HEK293 (cell line): ENCODE data around the gene FIS1.

Experiments used
- CTCF ChIA-PET: fragments of 350-600 bp; formaldehyde crosslinking; extraction: SDS; loops from one replicate; lab custom pipeline; 2021; ENCODE audit warnings: antibody characterized with exemption; lab: Yijun Ruan, JAX
- POLR2A ChIA-PET: fragments of 300-600 bp; formaldehyde crosslinking; extraction: SDS; loops from one replicate; lab custom pipeline; 2020; ENCODE audit warnings: antibody characterized with exemption, inconsistent platforms; lab: Yijun Ruan, JAX
- H3K27ac ChIP-seq: fragments of 200-500 bp; sonication (Bioruptor generic); 2 replicates; pipeline ENCODE4 v1.5.1; 2014; ENCODE audit warnings: low read depth, low read length, control low read depth, inconsistent platforms; ENCODE audit errors: extremely low read depth
- H3K36me3 ChIP-seq, 2 experiments: fragments of 200-500 bp in 1 of 2; sonication (Bioruptor generic) in 1 of 2; 1 replicate in 1 of 2; 2 replicates in 1 of 2; pipeline ENCODE4 v1.5.1; 2014 to 2017; ENCODE audit warnings: inconsistent platforms in 2 of 2, low read length in 2 of 2; ENCODE audit not compliant: control insufficient read depth in 2 of 2, insufficient read depth in 1 of 2
- H3K4me1 ChIP-seq: fragments of 200-500 bp; sonication (Bioruptor generic); 2 replicates; pipeline ENCODE4 v1.5.1; 2014; ENCODE audit warnings: mild to moderate bottlenecking, low read length, inconsistent platforms; ENCODE audit not compliant: control insufficient read depth, insufficient read depth
- H3K4me3 ChIP-seq: 2 replicates; pipeline ENCODE4 v1.5.1; 2011; ENCODE audit warnings: low read depth, mild to moderate bottlenecking, control low read depth, low read length, moderate library complexity
- H3K9me3 ChIP-seq: fragments of 200-500 bp; sonication (Bioruptor generic); 2 replicates; pipeline ENCODE4 v1.5.1; 2014; ENCODE audit warnings: low read depth, low read length, inconsistent platforms; ENCODE audit not compliant: control insufficient read depth, insufficient read depth
- FEZF1 ChIP-seq: fragments of 450-650 bp; formaldehyde crosslinking; IDR thresholded peaks from 2 replicates; pipeline ENCODE4 v1.5.1; 2016; ENCODE audit warnings: missing biosample characterization, missing genetic modification characterization
- GLIS1 ChIP-seq: fragments of 450-650 bp; formaldehyde crosslinking; IDR thresholded peaks from 2 replicates; pipeline ENCODE4 v1.5.1; 2016; ENCODE audit warnings: missing biosample characterization, missing genetic modification characterization
- GLIS2 ChIP-seq: fragments of 450-650 bp; formaldehyde crosslinking; IDR thresholded peaks from 2 replicates; pipeline ENCODE4 v1.5.1; 2016; ENCODE audit warnings: missing biosample characterization, missing genetic modification characterization
- MYNN ChIP-seq: fragments of 450-650 bp; formaldehyde crosslinking; IDR thresholded peaks from 2 replicates; pipeline ENCODE4 v1.5.1; 2016; ENCODE audit warnings: missing biosample characterization, missing genetic modification characterization, borderline replicate concordance
- TRIM28 ChIP-seq: IDR thresholded peaks from 2 replicates; pipeline ENCODE4 v1.6.1; 2011; ENCODE audit warnings: low read length, control low read depth, borderline replicate concordance
- TSHZ1 ChIP-seq: fragments of 450-650 bp; formaldehyde crosslinking; IDR thresholded peaks from 2 replicates; pipeline ENCODE4 v1.5.1; 2016; ENCODE audit warnings: missing biosample characterization, missing genetic modification characterization, borderline replicate concordance
- ZBTB1 ChIP-seq: fragments of 450-650 bp; formaldehyde crosslinking; IDR thresholded peaks from 2 replicates; pipeline ENCODE4 v1.5.1; 2016; ENCODE audit warnings: missing biosample characterization, missing genetic modification characterization
- ZBTB10 ChIP-seq: fragments of 450-650 bp; formaldehyde crosslinking; IDR thresholded peaks from 2 replicates; pipeline ENCODE4 v1.5.1; 2016; ENCODE audit warnings: missing biosample characterization, missing genetic modification characterization
- ZBTB20 ChIP-seq: fragments of 450-650 bp; formaldehyde crosslinking; IDR thresholded peaks from 2 replicates; pipeline ENCODE4 v1.5.1; 2016; ENCODE audit warnings: missing biosample characterization, missing genetic modification characterization
- ZNF112 ChIP-seq: fragments of 450-650 bp; formaldehyde crosslinking; IDR thresholded peaks from 2 replicates; pipeline ENCODE4 v1.5.0; 2017; ENCODE audit warnings: missing biosample characterization, missing genetic modification characterization
- ZNF157 ChIP-seq: fragments of 450-650 bp; formaldehyde crosslinking; IDR thresholded peaks from 2 replicates; pipeline ENCODE4 v1.5.1; 2016; ENCODE audit warnings: missing biosample characterization, missing genetic modification characterization
- ZNF174 ChIP-seq: fragments of 450-650 bp; formaldehyde crosslinking; IDR thresholded peaks from 2 replicates; pipeline ENCODE4 v1.5.0; 2017; ENCODE audit warnings: missing biosample characterization, mild to moderate bottlenecking, missing genetic modification characterization
- ZNF214 ChIP-seq: fragments of 450-650 bp; formaldehyde crosslinking; IDR thresholded peaks from 2 replicates; pipeline ENCODE4 v1.5.1; 2017; ENCODE audit warnings: missing biosample characterization, mild to moderate bottlenecking, missing genetic modification characterization, borderline replicate concordance
- ZNF23 ChIP-seq: fragments of 450-650 bp; formaldehyde crosslinking; IDR thresholded peaks from 2 replicates; pipeline ENCODE4 v1.5.1; 2016; ENCODE audit warnings: missing biosample characterization, missing genetic modification characterization, borderline replicate concordance
- ZNF354C ChIP-seq: fragments of 450-650 bp; formaldehyde crosslinking; IDR thresholded peaks from 2 replicates; pipeline ENCODE4 v1.5.1; 2016; ENCODE audit warnings: missing biosample characterization, missing genetic modification characterization, low read depth, borderline replicate concordance
- ZNF571 ChIP-seq: fragments of 450-650 bp; formaldehyde crosslinking; IDR thresholded peaks from 2 replicates; pipeline ENCODE4 v1.5.0; 2017; ENCODE audit warnings: missing biosample characterization, missing genetic modification characterization
- ZNF621 ChIP-seq: fragments of 450-650 bp; formaldehyde crosslinking; IDR thresholded peaks from 2 replicates; pipeline ENCODE4 v1.5.1; 2017; ENCODE audit warnings: missing biosample characterization, missing genetic modification characterization
- ZNF629 ChIP-seq: fragments of 450-650 bp; formaldehyde crosslinking; IDR thresholded peaks from 2 replicates; pipeline ENCODE4 v1.5.1; 2017; ENCODE audit warnings: missing biosample characterization, missing genetic modification characterization
- ZNF645 ChIP-seq: fragments of 450-650 bp; formaldehyde crosslinking; IDR thresholded peaks from 2 replicates; pipeline ENCODE4; 2016; ENCODE audit warnings: missing biosample characterization, missing genetic modification characterization
- ZNF692 ChIP-seq: fragments of 450-650 bp; formaldehyde crosslinking; IDR thresholded peaks from 2 replicates; pipeline ENCODE4 v1.5.1; 2016; ENCODE audit warnings: missing biosample characterization, missing genetic modification characterization
- ZNF830 ChIP-seq: fragments of 450-650 bp; IDR thresholded peaks from 2 replicates; pipeline ENCODE4 v1.5.0; 2018; ENCODE audit warnings: missing biosample characterization, missing genetic modification characterization, low read depth, mild to moderate bottlenecking, moderate library complexity

FIS1 gene

GRCh38 chr7:101216860-101217387 lies 28.0 kb downstream of the FIS1 start:
- CTCF ChIA-PET, result interaction anchor here (0.6 to 1.9 kb wide), 7 partner anchors 8 to 89 kb away, joined by 3 to 21 read pairs (median 4); partner anchors contain the start of gene FIS1

GRCh38 chr7:101216001-101216859 lies 28.7 kb downstream of the FIS1 start:
- CTCF ChIA-PET, result no interaction called here
- peaks cover 3 to 19% of the 10 kb centered on the region in 2 experiments; a peak in 2 of 3 replicates for H3K36me3 ChIP-seq
- peak overlapping the region; percentile 59; the same call in 1 of the 2 replicates for H3K4me3 ChIP-seq
- H3K27ac ChIP-seq, result no peak overlapping the region
- no peaks in the 10 kb centered on the region for H3K9me3 ChIP-seq
- POLR2A ChIA-PET, result interaction anchor here (2.1 kb wide), 1 partner anchor 29 kb away, joined by 23 read pairs; the partner anchor contains the start of gene FIS1
- 0 out of 2 replicates have a peak, but pooled peaks cover 3% of the 10 kb centered on the region for H3K4me1 ChIP-seq
- TF ChIP-seq TSHZ1 (tag by site-specific recombination) (no peak), FEZF1 (tag by site-specific recombination) (no peak), ZNF629 (tag by site-specific recombination) (no peak), ZNF157 (tag by site-specific recombination) (no peak), ZNF214 (no peak), ZNF112 (tag by site-specific recombination) (no peak), ZNF174 (no peak), MYNN (no peak), ZNF692 (tag by site-specific recombination) (no peak), TRIM28 (no peak), ZBTB1 (tag by site-specific recombination) (no peak)

More at GRCh38 chr7:101216860-101217387, 28.0 kb downstream of the FIS1 start:
- no peaks in the 10 kb centered on the region for H3K9me3 ChIP-seq
- TF ChIP-seq ZNF571 (tag by site-specific recombination) (no peak), ZBTB20 (tag by site-specific recombination) (peak; percentile 43; the same call in 1 of the 2 replicates), ZNF830 (tag by site-specific recombination) (no peak), ZBTB10 (tag by site-specific recombination) (peak; percentile 26; the same call in 1 of the 2 replicates), ZNF621 (no peak), ZNF23 (tag by site-specific recombination) (no peak), GLIS1 (tag by site-specific recombination) (peak; percentile 45; the same call in 1 of the 2 replicates), ZNF645 (tag by site-specific recombination) (no peak), GLIS2 (tag by site-specific recombination) (peak; percentile 69; the same call in 1 of the 2 replicates), ZNF354C (no peak)
- TF ChIP-seq, all 188 proteins: peak for 4
- 0 out of 2 replicates have a peak, but pooled peaks cover 3% of the 10 kb centered on the region for H3K4me1 ChIP-seq
- H3K4me3 ChIP-seq, result peak overlapping the region; percentile 59
- peak overlapping the region; percentile 65; the same call in 1 of the 2 replicates for H3K27ac ChIP-seq
- POLR2A ChIA-PET, result interaction anchor here (1.1 to 2.7 kb wide), 11 partner anchors 8 to 631 kb away, joined by 3 to 23 read pairs (median 6); partner anchors contain the start of genes CLDN15, FBXO24, FIS1 and LRCH4
- peaks cover 3 to 12% of the 10 kb centered on the region in 2 experiments; a peak in 2 of 3 replicates for H3K36me3 ChIP-seq
